ENCODE results near the gene TMLHE. TPM values are rescaled to one million over a fixed set of nuclear protein-coding genes. Genes with fewer than 3 reads are reported as not detected.
"Not testable (repeated sequence)": the region's sequence is repeated elsewhere in the genome, so short reads cannot be mapped to it uniquely, and the experiment has no call there.

Gene TMLHE
- total RNA-seq, 1 donor from 2014 or later = 11.6 TPM

GRCh38 chrX:155477136-155477535, 135.6 kb downstream of the TMLHE start:
- H3K27me3 Mint-ChIP-seq (ENCODE audit: unreplicated experiment); H3K9me3 Mint-ChIP-seq (ENCODE audit: unreplicated experiment); H3K27ac Mint-ChIP-seq (ENCODE audit: unreplicated experiment); H3K4me3 Mint-ChIP-seq (ENCODE audit: unreplicated experiment); H3K4me1 Mint-ChIP-seq (ENCODE audit: unreplicated experiment); H3K36me3 Mint-ChIP-seq (ENCODE audit: low read depth, unreplicated experiment); DNase-seq (ENCODE audit: low spot score): not testable (repeated sequence)

- not testable (repeated sequence) for H3K27ac Mint-ChIP-seq (ENCODE audit: unreplicated experiment); DNase-seq (ENCODE audit: low spot score); H3K36me3 Mint-ChIP-seq (ENCODE audit: low read depth, unreplicated experiment); H3K27me3 Mint-ChIP-seq (ENCODE audit: unreplicated experiment); H3K9me3 Mint-ChIP-seq (ENCODE audit: unreplicated experiment); H3K4me3 Mint-ChIP-seq (ENCODE audit: unreplicated experiment); H3K4me1 Mint-ChIP-seq (ENCODE audit: unreplicated experiment)
Observed at GRCh38 chrX:155466269-155466938, 146.3 kb downstream of the TMLHE start.

GRCh38 chrX:155460501-155460900, 152.3 kb downstream of the TMLHE start:
- not testable (repeated sequence) for H3K4me1 Mint-ChIP-seq (ENCODE audit: unreplicated experiment); H3K4me3 Mint-ChIP-seq (ENCODE audit: unreplicated experiment); H3K27me3 Mint-ChIP-seq (ENCODE audit: unreplicated experiment); DNase-seq (ENCODE audit: low spot score); H3K36me3 Mint-ChIP-seq (ENCODE audit: low read depth, unreplicated experiment); H3K9me3 Mint-ChIP-seq (ENCODE audit: unreplicated experiment); H3K27ac Mint-ChIP-seq (ENCODE audit: unreplicated experiment)

- not testable (repeated sequence) for H3K27ac Mint-ChIP-seq (ENCODE audit: unreplicated experiment); H3K4me1 Mint-ChIP-seq (ENCODE audit: unreplicated experiment); H3K4me3 Mint-ChIP-seq (ENCODE audit: unreplicated experiment); H3K36me3 Mint-ChIP-seq (ENCODE audit: low read depth, unreplicated experiment); H3K9me3 Mint-ChIP-seq (ENCODE audit: unreplicated experiment); H3K27me3 Mint-ChIP-seq (ENCODE audit: unreplicated experiment); DNase-seq (ENCODE audit: low spot score)
Observed at GRCh38 chrX:155458471-155458870, 154.3 kb downstream of the TMLHE start, which contains the start of gene F8A3. F8A3 (minus strand) TSS chrX:155458620; CDS start chrX:155458600, 20 bp downstream.

GRCh38 chrX:155457761-155458447, 154.8 kb downstream of the TMLHE start:
- not testable (repeated sequence) for H3K4me1 Mint-ChIP-seq (ENCODE audit: unreplicated experiment); H3K27ac Mint-ChIP-seq (ENCODE audit: unreplicated experiment); H3K27me3 Mint-ChIP-seq (ENCODE audit: unreplicated experiment); H3K9me3 Mint-ChIP-seq (ENCODE audit: unreplicated experiment); DNase-seq (ENCODE audit: low spot score); H3K4me3 Mint-ChIP-seq (ENCODE audit: unreplicated experiment); H3K36me3 Mint-ChIP-seq (ENCODE audit: low read depth, unreplicated experiment)

GRCh38 chrX:155441097-155441496, 171.7 kb downstream of the TMLHE start:
- no peaks in the 10 kb centered on the region for H3K4me1 Mint-ChIP-seq (ENCODE audit: unreplicated experiment)
- H3K27me3 Mint-ChIP-seq (ENCODE audit: unreplicated experiment) = peaks cover 2% of the 10 kb centered on the region
- peaks cover 6% of the 10 kb centered on the region for H3K9me3 Mint-ChIP-seq (ENCODE audit: unreplicated experiment)
- no peak overlapping the region for H3K4me3 Mint-ChIP-seq (ENCODE audit: unreplicated experiment)
- no peak overlapping the region for H3K27ac Mint-ChIP-seq (ENCODE audit: unreplicated experiment)
- TF ChIP-seq CTCF (IDR thresholded peaks at IDR 0.05; ENCODE audit: unreplicated experiment) = no peak
- peaks cover 15% of the 10 kb centered on the region for H3K36me3 Mint-ChIP-seq (ENCODE audit: low read depth, unreplicated experiment)
- no peak for DNase-seq (ENCODE audit: low spot score)

Small RNA genes lying within 50 kb of the gene (microRNA-seq; reads per million reads assigned to microRNA genes)
- gene MIR1184-3 (ENCODE audit: unreplicated experiment) = not detected

Other genes starting within 250 kb of the TMLHE start
- gene F8A2, start 230.9 kb downstream of the TMLHE start, total RNA-seq (ENCODE audit: unreplicated experiment) = not detected
- gene F8A3, start 154.3 kb downstream of the TMLHE start, total RNA-seq (ENCODE audit: unreplicated experiment) = 0.31 TPM
- gene SPRY3, start 366 bp downstream of the TMLHE start, total RNA-seq (ENCODE audit: unreplicated experiment) = 3.5 TPM

Measured in endothelial cell (in vitro differentiated cells).